Measurements from ENCODE around the gene MICAL2. TPM values are rescaled to one million over a fixed set of nuclear protein-coding genes. Genes with fewer than 3 reads are reported as not detected.

The MICAL2 gene
- polyA plus RNA-seq, 1 donor = 18.7 TPM

GRCh38 chr11:12099132-12099873, 11.1 kb upstream of the MICAL2 start:
- DNase-seq (ENCODE audit: low read depth) = no peak

GRCh38 chr11:12100429-12100828, 10.0 kb upstream of the MICAL2 start:
- no peak for DNase-seq (ENCODE audit: low read depth)

- DNase-seq (ENCODE audit: low read depth) = no peak
These were observed 9.5 kb upstream of the MICAL2 start for GRCh38 chr11:12100841-12101242.

GRCh38 chr11:12101318-12101717, 9.1 kb upstream of the MICAL2 start:
- no peak for DNase-seq (ENCODE audit: low read depth)

DNA sequence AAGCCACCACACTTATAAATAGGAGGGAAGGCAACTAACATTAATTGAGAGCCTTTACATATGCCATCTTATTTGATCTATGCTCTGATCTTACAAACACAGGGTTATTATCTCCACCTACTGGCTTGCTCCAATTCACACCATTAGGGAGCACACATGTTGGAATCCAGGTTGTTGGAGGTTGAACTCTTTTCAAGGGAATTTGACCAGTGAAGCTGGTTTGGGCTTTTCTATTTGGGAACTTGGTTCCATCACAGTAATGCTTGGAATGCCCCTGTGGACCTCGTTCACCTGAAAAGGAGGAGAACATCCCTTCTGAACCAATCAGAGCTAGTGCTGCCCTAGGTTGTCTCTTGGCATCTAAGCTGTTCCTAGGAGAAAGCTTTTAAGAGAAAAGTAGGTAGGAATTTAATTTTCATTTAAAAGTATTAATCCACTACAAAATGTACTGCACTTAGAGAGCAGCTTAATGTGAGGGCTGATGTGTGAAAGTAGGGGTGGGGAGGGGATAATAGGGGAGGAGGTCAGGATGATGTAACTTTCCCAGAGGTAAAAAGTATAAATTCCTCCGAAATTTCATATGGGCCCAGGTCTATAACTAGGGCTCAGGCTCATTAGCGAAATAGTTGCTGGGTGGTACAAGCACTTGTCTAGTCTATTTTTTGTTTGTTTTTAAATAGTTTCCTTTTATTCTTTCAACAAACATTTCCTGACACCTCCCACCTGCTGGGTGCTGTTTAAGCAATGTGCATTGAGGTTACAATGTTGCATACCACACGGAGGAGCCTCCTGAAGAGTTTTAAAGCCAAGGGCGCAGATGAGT, 7.6 kb upstream of the MICAL2 start:
- no peak for DNase-seq (ENCODE audit: low read depth)

DNA sequence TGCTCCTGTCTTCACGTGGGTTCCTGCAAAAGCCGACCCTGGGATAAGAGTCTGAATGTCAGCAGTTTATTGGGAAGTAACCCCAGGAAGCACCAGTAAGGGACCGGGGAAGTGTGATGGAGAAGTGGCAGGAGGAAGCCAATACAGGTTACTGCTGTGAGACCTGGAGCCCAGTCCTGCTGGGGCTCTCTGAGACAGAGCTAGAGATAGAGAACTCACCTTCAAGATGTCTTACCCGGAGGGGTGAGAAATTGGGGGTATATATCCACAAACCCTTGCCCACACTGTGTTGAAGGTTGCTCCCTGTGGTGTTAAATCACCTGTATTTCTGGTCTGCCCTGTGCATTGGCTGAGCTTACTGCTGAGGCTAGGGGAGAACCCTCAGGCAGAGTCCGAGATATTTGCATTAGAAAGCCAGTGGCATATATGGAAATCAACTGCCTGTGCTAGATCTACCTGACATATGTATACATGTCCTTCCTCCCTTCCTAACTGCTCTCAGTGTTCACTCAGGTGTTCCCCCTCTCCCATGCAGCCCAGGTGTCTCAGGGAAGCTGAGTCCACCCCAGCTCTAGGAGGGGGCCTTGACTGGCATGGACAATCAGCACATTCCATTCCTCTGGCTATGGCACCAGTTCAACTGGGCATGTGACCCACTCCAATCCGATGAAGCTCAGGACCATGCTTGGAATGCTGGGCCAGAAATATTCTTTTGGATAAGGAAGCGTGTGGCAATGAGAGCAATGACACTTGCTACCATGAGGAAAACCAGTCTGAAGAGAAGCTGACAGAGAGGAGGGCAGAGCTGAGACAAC, 6.8 kb upstream of the MICAL2 start:
- DNase-seq (ENCODE audit: low read depth) = no peak

- no peak for DNase-seq (ENCODE audit: low read depth)
These were observed 4.9 kb upstream of the MICAL2 start for GRCh38 chr11:12105471-12105870.

- DNase-seq (ENCODE audit: low read depth) = no peak
These were observed 4.3 kb upstream of the MICAL2 start for GRCh38 chr11:12106101-12106500.

GRCh38 chr11:12106501-12106900, 3.9 kb upstream of the MICAL2 start:
- DNase-seq (ENCODE audit: low read depth) = no peak

GRCh38 chr11:12108875-12109453, 1.4 kb upstream of the MICAL2 start:
- DNase-seq (ENCODE audit: low read depth) = no peak

DNA sequence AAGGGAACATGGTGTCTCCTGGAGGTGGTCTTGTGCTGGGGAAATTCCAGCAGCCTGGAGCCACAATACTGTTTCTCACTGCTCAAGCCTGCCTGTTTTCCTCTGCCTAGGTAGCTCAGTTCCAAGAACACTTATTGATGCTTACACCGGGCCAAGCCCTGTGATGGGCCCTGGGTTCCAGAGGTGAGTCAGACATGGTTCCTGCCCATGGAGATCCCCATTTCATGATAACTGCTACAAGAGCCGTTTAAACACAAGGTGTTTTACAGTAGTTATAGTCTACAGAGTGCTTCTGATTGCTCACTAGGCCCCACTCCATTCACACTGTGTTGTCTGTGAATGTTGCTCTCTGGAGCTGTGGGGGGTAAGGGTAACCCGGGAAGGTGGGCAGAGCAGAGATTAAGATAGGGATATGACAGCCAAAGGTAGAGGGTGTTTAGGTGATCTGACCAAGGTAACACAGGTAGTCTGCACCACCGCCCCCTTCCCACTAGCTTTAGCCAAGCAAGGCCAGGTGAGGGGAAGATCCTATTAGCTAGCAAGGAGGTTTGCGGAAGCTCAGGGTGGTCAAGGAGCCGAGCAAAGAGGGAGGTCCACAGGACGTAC, 696 bp upstream of the MICAL2 start:
- DNase-seq (ENCODE audit: low read depth) = no peak

DNA sequence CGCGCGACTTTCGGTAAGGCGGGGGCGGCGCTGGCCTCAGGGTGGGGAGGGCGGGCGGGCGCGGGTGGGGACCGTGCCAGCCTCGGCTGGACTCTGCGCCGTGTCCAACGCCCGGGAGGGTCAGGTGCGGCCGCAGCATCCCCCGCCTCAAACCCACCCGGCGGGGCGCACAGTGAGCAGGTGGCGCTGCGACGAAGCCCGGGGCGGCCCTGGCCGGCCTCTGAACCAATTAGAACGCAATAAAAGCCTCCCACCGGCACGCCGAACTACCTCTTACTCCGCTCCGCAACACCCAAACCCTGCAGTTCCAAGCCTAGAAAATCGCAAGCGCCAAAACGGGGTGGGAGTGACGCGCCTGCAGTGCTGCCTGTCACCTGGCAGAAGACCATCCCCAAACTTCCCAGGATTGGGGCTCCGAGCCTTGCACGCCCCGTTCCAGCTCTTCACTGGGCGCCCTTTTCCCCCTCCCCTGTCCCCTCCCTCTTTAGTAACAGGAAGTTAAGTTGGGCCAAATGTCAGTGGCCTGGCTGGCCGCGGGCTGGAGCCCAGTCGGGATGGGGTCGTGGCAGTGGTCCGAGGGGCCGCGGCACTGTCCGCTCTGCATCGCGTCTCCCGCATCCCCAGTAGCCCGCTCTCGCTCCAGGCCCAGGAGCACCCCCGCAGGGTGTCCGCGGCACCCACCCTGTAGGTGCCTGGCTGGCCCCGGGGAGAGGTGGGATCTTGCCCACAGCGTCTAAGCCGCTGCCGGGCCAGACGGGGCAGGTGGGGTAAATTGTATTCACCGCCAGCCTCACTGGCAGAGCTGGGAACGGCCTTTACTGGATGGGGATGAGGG, 541 bp downstream of the MICAL2 start:
- no peak for DNase-seq (ENCODE audit: low read depth)

- no peak for DNase-seq (ENCODE audit: low read depth)
These were observed 1.4 kb downstream of the MICAL2 start for GRCh38 chr11:12111549-12112520.

DNA sequence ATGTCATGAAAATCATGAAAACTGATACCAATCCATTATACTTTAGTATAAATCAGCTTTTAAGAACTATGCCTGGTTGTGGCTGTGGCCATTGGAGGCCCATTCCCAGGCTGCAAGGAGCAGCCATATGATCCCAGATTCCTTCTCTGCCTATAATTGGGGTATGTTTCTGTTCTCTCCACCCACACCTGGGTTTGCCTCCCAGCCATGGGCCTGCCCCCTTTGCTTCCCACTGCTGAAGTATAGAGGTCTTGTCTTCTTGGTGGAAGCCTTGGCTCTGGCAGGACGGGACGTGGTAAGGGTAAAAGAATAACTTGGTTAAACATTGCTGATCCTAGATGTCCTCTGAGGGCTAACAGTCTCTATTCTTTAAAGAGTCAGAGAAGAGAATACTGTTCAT, 2.4 kb downstream of the MICAL2 start:
- DNase-seq (ENCODE audit: low read depth) = no peak

GRCh38 chr11:12113294-12113693, 2.9 kb downstream of the MICAL2 start:
- DNase-seq (ENCODE audit: low read depth) = no peak

- DNase-seq (ENCODE audit: low read depth) = no peak
These were observed 4.0 kb downstream of the MICAL2 start for GRCh38 chr11:12114193-12115033.

DNA sequence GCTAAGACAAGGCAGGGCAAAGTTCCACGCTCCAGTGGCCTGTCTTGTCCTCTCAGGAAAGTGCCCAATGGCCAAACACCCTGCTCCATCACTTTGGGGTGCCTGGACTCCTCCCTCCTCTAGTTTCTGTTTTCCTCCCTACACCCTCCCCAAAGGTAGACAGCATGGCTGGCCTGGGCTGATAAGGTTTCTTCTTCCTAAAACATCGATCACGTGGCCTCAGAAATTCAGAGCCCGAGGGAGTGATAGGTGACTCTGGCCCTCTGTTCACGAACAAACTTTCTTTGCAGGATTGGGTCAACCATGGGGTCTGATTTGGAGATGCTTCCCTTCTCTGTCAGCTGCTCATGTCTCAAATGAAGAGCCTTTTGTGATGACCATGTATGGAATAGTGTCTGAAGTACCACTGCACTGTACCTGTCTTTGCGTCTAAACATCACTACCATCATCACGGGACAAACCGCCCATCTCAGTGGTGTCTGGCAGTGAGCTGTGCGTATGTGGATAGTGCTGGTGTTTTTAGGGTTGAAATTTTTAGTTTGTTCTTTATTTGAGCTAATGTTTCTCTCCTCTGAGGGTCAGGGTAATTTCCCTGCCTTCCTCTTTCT, 6.1 kb downstream of the MICAL2 start:
- DNase-seq (ENCODE audit: low read depth) = no peak

- DNase-seq (ENCODE audit: low read depth) = no peak
These were observed 6.8 kb downstream of the MICAL2 start for GRCh38 chr11:12117200-12117599.
